Type B pancreatic cell (in vitro differentiated cells): ENCODE data around the gene ZNF236. TPM values are rescaled to one million over a fixed set of nuclear protein-coding genes. Genes with fewer than 3 reads are reported as not detected.

Source experiments
- DNase-seq: peaks from one replicate; pipeline ENCODE4 v3.0.0; 2021; ENCODE audit warnings: mixed read lengths; ENCODE audit not compliant: unreplicated experiment; ENCODE audit errors: extremely low spot score
- H3K27ac Mint-ChIP-seq: 2 replicates; pipeline ENCODE4 v1.8.0; 2021; ENCODE audit warnings: mild to moderate bottlenecking, mixed read lengths
- H3K27me3 Mint-ChIP-seq: 2 replicates; pipeline ENCODE4 v1.8.0; 2021; ENCODE audit warnings: mixed read lengths
- H3K36me3 Mint-ChIP-seq: 2 replicates; pipeline ENCODE4 v1.8.0; 2021; ENCODE audit warnings: mixed read lengths
- H3K4me1 Mint-ChIP-seq: one replicate; pipeline ENCODE4 v1.8.0; 2021; ENCODE audit warnings: mixed read lengths; ENCODE audit not compliant: unreplicated experiment
- H3K4me3 Mint-ChIP-seq: 2 replicates; pipeline ENCODE4 v1.8.0; 2021; ENCODE audit warnings: mild to moderate bottlenecking, mixed read lengths
- H3K9me3 Mint-ChIP-seq: 2 replicates; pipeline ENCODE4 v1.8.0; 2021; ENCODE audit warnings: mixed read lengths
- total RNA-seq: library from RNA; stranded (reverse); gene quantifications from 2 replicates; pipeline ENCODE4 v1.2.1, GENCODE V29; 2021; ENCODE audit warnings: low replicate concordance
- TF ChIP-seq, protein P1 (sequence below): fragments of 200-600 bp; sonication (generic); conservative IDR thresholded peaks from 2 replicates; pipeline ENCODE4 v1.5.0; 2021; ENCODE audit warnings: antibody characterized with exemption, mild to moderate bottlenecking

ZNF236 gene
- total RNA-seq, 1 donor from 2014 or later: 20.2 TPM

GRCh38 chr18:76850112-76850511 lies 27.8 kb downstream of the ZNF236 start:
- Mint-ChIP-seq H3K9me3 (no peaks in the 10 kb centered on the region), H3K27ac (no peak overlapping the region), H3K36me3 (peaks cover 10% of the 10 kb centered on the region), H3K27me3 (no peaks in the 10 kb centered on the region), H3K4me3 (no peak overlapping the region), H3K4me1 (peaks cover 10% of the 10 kb centered on the region)
- TF ChIP-seq, protein P1, sequence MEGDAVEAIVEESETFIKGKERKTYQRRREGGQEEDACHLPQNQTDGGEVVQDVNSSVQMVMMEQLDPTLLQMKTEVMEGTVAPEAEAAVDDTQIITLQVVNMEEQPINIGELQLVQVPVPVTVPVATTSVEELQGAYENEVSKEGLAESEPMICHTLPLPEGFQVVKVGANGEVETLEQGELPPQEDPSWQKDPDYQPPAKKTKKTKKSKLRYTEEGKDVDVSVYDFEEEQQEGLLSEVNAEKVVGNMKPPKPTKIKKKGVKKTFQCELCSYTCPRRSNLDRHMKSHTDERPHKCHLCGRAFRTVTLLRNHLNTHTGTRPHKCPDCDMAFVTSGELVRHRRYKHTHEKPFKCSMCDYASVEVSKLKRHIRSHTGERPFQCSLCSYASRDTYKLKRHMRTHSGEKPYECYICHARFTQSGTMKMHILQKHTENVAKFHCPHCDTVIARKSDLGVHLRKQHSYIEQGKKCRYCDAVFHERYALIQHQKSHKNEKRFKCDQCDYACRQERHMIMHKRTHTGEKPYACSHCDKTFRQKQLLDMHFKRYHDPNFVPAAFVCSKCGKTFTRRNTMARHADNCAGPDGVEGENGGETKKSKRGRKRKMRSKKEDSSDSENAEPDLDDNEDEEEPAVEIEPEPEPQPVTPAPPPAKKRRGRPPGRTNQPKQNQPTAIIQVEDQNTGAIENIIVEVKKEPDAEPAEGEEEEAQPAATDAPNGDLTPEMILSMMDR: no peak
- no peak for DNase-seq

DNA sequence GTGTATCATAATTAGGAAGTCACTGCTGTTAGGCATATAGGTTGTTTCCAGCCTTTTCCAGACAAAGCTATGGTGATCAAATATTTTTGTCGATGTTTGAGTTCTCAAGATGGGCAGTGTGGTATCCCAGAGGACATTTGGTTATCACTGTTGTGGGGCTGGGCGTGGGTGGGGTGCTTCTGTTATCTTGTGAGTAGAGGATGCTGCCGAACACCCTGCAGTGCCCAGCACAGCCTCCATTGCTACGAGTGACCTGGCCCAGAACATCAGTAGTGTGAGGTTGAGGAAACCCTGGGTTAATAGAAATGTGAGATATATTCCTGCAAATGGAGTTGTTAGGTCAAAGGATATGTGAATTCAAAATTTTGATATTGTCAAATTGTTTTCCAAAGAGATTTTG lies 33.2 kb downstream of the ZNF236 start:
- H3K4me1 Mint-ChIP-seq: peaks cover 11% of the 10 kb centered on the region

GRCh38 chr18:76857476-76857875 lies 35.1 kb downstream of the ZNF236 start:
- TF ChIP-seq, protein P1: no peak
- H3K27me3 Mint-ChIP-seq: no peaks in the 10 kb centered on the region
- H3K36me3 Mint-ChIP-seq: peaks cover 20% of the 10 kb centered on the region
- no peak for DNase-seq
- peak overlapping the region; percentile 43 for H3K27ac Mint-ChIP-seq
- peaks cover 6% of the 10 kb centered on the region for H3K4me1 Mint-ChIP-seq
- H3K4me3 Mint-ChIP-seq: no peak overlapping the region
- no peaks in the 10 kb centered on the region for H3K9me3 Mint-ChIP-seq

More for the DNA sequence above, 33.2 kb downstream of the ZNF236 start:
- Mint-ChIP-seq H3K27me3 (no peaks in the 10 kb centered on the region), H3K27ac (no peak overlapping the region), H3K4me3 (no peak overlapping the region), H3K9me3 (no peaks in the 10 kb centered on the region), H3K36me3 (peaks cover 20% of the 10 kb centered on the region)
- TF ChIP-seq, protein P1: no peak
- no peak for DNase-seq

DNA sequence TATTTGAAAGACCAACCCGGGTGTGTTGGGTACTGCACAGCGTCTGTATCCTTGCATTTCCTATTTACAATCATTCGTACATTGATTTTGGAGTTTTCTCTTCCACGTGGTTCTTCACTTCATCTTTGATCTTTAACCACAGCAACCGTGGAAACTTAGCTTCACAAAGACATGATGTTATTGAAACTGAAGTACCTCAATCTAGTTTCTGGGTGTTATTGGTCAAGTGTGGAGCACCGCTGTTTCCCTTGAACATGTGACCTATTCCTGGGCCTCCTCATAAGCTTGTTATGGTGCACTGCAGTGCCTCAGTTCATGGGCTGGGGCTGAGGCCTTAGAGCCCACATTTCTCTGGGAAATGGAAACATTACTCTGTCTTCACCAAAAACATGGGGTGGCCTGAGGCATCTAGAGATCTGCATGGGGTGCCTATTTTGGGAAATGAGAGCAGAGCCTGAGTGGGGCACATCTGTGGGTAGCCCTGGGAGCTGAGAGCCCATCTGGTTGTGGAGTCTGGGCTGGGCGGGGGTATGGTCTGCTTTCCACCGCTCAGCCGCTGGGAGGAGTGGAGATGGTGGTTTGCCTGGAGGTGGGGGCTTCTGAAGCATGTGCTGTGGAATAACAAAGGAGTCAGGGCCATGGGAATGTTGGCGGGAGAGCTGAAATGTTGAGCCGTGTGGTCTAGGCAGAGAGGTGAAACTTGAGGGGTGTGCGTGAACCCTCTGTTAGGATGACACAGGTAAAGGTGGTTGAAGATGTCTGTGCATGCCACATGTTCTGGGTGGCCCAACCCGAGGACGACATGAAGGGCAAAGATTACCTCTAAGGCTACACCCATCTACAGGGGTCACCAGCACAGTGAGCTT lies 37.4 kb downstream of the ZNF236 start:
- Mint-ChIP-seq H3K4me1 (peaks cover 6% of the 10 kb centered on the region), H3K27me3 (no peaks in the 10 kb centered on the region), H3K4me3 (no peak overlapping the region), H3K36me3 (peaks cover 32% of the 10 kb centered on the region), H3K9me3 (no peaks in the 10 kb centered on the region), H3K27ac (no peak overlapping the region)
- no peak for DNase-seq
- TF ChIP-seq, protein P1: no peak

GRCh38 chr18:76860411-76860810 lies 38.1 kb downstream of the ZNF236 start:
- Mint-ChIP-seq H3K4me1 (peaks cover 6% of the 10 kb centered on the region), H3K9me3 (no peaks in the 10 kb centered on the region), H3K27ac (no peak overlapping the region), H3K4me3 (no peak overlapping the region), H3K27me3 (no peaks in the 10 kb centered on the region), H3K36me3 (peaks cover 33% of the 10 kb centered on the region)
- no peak for DNase-seq
- TF ChIP-seq, protein P1: no peak
